Activated effector memory CD4-positive, alpha-beta T cell treated with anti-CD3 and anti-CD28 coated beads, Interleukin-2, amount 50 U/mL, for 16 hours (primary cell): ENCODE measurements around the gene FAM118B.
"Not testable (repeated sequence)": the region's sequence is repeated elsewhere in the genome, so short reads cannot be mapped to it uniquely, and the experiment has no call there.

Experiments used
- DNase-seq: peaks from one replicate; pipeline ENCODE4 v3.0.0-alpha.2; 2020

The FAM118B gene

GRCh38 chr11:126219547-126219946, 8.0 kb downstream of the FAM118B start:
- no peak for DNase-seq

- no peak for DNase-seq
These were observed 13.2 kb downstream of the FAM118B start for GRCh38 chr11:126224647-126225294.

- no peak for DNase-seq
These were observed 13.7 kb downstream of the FAM118B start for GRCh38 chr11:126225295-126225665.

DNA sequence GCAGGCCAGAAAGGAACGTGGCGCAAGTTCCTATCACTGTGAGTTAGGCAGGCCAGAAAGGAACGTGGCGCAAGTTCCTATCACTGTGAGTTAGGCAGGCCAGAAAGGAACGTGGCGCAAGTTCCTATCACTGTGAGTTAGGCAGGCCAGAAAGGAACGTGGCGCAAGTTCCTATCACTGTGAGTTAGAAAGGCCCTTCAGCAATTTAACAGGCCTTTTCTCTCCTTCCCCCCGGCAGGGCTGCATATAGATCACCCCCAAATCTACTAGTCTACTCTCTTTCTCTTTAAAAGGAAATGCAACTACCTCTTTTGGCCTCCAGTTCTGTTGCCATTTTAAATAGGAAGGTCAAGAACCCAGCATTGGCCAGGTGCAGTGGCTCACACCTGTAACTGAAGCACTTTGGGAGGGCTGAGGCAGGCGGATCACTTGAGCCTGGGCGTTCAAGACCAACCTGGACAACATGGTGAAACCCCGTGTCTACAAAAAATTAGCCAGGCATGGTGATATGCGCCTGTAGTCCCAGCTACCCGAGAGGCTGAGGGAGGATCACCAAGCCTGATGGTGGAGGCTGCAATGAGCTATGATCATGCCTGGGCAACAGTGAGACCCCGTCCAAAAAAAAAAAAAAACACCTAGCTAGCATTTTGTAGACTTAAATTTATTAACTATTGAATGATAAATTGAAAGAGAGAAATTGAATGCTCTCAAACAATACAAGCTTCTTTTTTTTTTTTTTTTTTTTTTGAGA, 14.9 kb downstream of the FAM118B start:
- no peak for DNase-seq

GRCh38 chr11:126229858-126230540, 18.4 kb downstream of the FAM118B start:
- no peak for DNase-seq

DNA sequence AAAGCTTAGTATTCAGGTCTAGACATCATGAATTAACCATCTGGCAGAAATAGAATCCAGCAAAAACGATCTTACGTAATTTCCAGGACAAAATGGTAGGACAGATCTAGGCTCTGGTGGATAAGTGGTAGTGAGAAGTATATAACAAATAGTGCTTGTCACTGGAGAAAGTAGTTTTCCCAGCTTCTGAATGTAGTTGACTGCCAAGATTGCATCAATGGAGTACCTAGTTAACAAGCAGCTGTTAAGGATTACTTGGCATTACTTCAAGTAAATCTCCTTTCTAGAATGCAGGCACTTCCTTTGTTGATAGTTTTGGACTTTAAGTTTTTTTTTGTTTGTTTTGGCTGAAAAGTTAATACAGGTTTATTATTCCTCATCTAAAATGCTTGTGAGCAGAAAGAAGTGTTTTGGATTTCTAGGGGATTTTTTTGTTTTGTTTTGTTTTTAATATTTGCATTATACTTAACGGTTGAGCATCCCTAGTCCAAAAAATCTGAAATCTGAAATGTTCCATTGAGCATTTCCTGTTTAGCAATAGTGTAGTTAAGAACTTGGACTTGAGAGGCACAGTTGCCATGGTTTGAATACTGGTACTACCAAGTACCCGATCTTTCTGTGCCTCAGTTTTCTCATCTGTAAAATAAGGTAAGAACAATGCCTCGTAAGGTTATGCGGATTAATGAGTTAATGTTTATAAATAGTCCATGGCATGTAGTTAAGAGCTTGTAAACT, 20.3 kb downstream of the FAM118B start:
- no peak for DNase-seq

- DNase-seq = no peak
These were observed 21.1 kb downstream of the FAM118B start for GRCh38 chr11:126232683-126233082.

GRCh38 chr11:126233391-126233790, 21.8 kb downstream of the FAM118B start:
- DNase-seq = no peak

DNA sequence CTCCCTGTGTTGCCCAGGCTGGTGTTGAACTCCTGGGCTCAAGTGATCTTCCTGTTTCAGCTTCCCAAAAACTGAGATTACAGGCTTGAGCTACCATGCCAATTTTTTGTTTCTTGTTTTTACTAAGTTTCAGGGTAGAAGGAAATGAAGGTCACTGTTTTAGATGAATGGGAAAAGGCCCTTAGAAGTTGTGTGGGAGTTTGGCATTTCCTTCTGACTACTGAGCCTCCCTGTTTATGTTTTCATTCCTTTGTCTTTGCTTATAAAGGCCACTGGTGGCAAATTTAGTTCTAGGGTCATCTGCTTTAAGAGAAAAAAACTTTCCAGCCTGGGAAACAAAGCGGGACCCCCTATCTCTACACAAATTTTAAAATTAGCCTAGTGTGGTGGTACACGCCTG, 35.1 kb downstream of the FAM118B start:
- no peak for DNase-seq

GRCh38 chr11:126253265-126253664, 41.7 kb downstream of the FAM118B start:
- DNase-seq = no peak

- no peak for DNase-seq
These were observed 43.2 kb downstream of the FAM118B start for GRCh38 chr11:126254819-126255218.

GRCh38 chr11:126255507-126255906, 43.9 kb downstream of the FAM118B start:
- not testable (repeated sequence) for DNase-seq

- DNase-seq = no peak
These were observed 44.6 kb downstream of the FAM118B start for GRCh38 chr11:126256216-126256615.

DNA sequence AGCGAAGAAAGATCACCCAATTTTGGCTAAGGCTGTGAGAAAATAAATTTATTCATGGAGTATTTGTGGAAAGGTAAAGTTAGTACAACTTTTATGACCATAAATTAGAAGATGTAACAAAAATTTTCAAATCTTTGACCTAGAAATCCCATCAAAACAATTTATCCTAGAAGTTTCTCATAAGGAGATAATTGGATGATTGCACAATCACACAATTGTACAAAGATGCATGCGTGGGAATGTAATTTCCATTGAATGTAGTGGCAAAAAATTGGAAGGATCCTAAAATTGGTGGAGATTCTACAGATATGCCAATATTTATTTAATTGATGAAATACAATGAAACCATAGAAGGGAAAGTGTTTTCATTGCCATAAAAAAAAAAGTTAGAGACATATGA, 45.6 kb downstream of the FAM118B start:
- no peak for DNase-seq

DNA sequence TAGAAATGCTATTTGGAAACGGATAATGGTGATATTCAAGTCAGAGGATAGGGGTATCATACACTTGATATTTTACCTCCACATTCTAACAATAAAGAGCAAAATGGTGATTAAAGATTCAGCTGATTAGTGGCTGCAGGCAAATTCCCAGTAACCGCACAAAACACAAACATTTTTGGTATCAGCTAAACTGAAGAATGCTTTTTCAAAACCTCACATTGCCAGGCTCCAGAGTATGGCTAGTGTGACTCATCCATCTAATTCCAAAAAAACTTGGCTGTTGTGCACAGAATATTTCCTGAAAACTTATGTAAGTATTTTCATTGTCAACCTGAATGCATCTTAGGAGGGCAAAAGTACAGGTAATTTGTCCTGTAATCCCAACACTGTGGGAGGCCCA, 46.2 kb downstream of the FAM118B start:
- DNase-seq = no peak

DNA sequence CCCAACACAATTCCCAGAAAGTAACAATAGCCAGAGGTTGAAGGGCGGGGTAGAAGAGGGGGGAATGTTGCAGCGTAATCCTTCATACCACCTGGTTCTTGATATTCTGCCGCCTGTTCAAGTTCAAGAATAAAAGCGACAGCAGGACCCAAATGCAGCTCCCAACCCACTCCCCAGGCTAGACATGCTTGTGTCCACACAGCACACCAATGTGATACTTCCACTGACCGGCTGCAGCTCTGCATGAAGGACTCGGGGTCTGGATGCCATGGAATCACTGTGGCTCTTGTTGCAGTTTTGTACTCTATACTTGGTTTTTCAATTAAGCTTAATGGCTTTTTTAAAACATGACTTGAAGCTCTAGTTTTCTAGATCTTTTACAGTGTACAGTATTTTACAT, 50.6 kb downstream of the FAM118B start:
- no peak for DNase-seq

DNA sequence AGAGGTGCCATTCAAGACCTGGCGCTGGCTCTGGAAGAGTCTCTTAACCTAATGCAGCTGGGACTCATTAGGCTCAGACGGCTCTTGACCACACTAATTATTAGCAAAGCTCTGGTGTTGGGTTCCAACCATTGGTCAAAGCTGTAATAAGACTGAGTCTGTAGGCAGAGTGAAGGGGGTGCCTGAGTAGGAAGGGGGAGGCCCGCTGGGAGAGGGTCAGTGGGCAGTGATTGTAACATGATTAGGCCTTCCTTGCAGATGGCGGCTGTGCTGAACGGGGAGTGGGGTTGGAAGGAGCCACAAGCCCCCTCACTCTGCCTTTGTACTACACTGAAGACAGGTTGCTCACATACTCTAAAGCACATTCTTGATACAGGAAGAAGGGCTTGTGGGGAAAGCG, 51.9 kb downstream of the FAM118B start:
- no peak for DNase-seq

GRCh38 chr11:126265811-126266210, 54.2 kb downstream of the FAM118B start:
- DNase-seq = no peak

DNA sequence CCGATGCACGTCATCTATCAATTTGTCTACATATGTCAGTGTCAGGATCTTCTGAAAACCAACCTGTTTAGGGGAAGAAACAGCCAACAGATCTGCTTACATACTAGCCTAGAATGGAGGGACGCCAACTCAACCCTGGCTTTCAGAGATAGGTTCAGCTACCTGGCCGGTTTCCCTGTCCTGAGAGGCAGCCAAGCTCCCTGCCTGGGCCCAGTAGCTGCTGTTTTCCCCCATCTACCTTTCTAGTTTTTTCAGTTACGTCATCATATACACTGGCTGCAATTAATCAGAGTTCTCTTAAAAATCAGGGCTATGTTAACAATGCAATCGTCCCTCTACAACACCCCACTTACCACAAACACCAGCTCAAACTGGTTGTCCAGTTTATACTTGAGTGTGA, 56.1 kb downstream of the FAM118B start:
- DNase-seq = no peak

DNA sequence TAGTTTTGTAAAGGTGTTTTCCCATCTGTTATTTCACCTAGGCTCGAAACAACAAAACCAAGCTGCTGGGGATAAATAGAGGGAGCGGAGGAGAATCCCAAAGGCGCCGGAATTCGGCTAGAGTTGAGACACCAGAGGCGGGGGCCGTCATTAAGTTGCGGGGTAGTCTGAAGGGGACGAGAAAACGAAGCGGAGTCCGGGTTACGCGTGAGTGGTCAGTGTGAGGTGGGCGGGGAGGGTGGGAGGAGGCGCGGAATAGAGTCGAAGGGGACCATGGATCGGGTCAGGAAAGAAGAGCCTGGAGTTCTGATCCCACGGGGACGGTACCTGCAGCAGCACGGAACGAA, 56.8 kb downstream of the FAM118B start:
- no peak for DNase-seq

DNA sequence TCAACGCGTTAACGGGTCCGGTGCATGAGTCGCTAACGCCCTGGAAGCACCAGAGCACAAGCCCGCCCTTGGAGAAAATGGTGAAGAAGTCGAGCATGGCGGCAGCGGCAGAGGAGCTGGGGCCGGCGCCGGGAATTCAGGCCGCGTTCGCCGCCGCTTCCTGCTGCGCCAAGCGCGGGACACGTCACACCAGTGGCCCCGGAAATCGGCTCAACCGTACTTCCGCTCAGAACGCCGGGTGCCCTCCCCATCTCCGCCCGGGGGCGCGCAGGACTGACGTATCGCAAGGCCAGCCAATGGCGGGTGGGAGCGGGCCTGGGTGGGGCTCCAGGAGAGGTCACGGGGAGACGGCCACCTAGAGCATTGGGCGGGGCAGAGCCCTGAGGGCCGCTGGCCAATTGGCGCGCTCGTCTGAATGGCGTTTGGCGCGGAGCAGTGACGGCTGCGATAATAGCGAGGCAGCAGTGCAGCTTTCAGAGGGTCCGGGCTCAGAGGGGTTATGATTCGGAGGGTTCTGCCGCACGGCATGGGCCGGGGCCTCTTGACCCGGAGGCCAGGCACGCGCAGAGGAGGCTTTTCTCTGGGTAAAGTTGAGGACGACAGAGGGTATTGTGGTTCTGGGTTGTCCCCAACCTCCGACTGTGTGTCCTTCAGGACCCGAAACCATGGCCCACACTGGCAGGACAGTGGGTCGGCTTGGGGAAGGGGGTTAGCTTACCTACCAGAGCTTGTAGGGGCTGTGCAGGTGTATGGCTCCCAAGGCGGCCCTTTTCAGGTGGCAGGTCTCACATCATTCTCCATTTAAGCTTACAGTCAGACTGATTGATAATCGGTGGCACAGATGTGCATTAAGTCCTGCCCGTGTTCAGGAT, 57.4 kb downstream of the FAM118B start, which contains the start of the genes FOXRED1 and SRPRA:
TSS of gene FOXRED1 (plus strand) at position 447 of the 872 bp plus-strand sequence. CDS start at position 500, 53 bp downstream.
TSS of gene SRPRA (minus strand) at position 188 of the 872 bp plus-strand sequence. CDS start at position 97, 91 bp downstream.
- DNase-seq = peak; percentile 100

DNA sequence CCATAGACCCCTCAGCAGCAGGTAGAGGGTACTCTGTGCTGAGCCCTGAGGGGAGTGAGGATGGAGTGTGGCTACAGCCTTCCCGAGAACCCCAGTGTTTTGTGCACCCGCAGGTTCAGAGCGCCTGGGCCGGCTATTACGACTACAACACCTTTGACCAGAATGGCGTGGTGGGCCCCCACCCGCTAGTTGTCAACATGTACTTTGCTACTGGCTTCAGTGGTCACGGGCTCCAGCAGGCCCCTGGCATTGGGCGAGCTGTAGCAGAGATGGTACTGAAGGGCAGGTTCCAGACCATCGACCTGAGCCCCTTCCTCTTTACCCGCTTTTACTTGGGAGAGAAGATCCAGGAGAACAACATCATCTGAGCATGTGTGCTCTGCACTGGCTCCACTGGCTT, 65.7 kb downstream of the FAM118B start:
- peak; percentile 59 for DNase-seq
